A549 (cell line): ENCODE measurements around the gene VSTM5. TPM values are rescaled to one million over a fixed set of nuclear protein-coding genes. Genes with fewer than 3 reads are reported as not detected.

Source experiments
- ATAC-seq, 2 experiments: fragments of 200-7000 bp in 1 of 2; fragments of >200 bp in 1 of 2; cut with Nextera tagmentation in 1 of 2; cut with Tn5 transposase in 1 of 2; 3 replicates each; pipeline versions ENCODE4 v1.8.0 to v1.9.1; 2018 to 2020; ENCODE audit warnings: mild to moderate bottlenecking in 1 of 2, moderate library complexity in 1 of 2
- CTCF ChIA-PET: fragments of 300-600 bp; sonication (Branson Sonifier 250); formaldehyde crosslinking; extraction: SDS; loops from one replicate; lab custom pipeline; 2021; ENCODE audit warnings: antibody characterized with exemption, inconsistent platforms; lab: Yijun Ruan, JAX
- POLR2A ChIA-PET: fragments of 350-600 bp; formaldehyde crosslinking; extraction: SDS; loops from one replicate; lab custom pipeline; 2021; ENCODE audit warnings: antibody characterized with exemption, inconsistent platforms; lab: Yijun Ruan, JAX
- DNase-seq, 2 experiments: peaks; one replicate each; pipeline versions ENCODE4 v3.0.0 to v3.0.0-alpha.2; 2011 to 2016; ENCODE audit warnings: low read depth in 1 of 2, low spot score in 1 of 2
- FAIRE-seq: peaks from 2 replicates; lab custom pipeline; 2011; peaks lifted over from hg19 to GRCh38; lab: Jason Lieb, UNC
- H3K27ac ChIP-seq, 2 experiments: fragments of >200 bp; sonication (Bioruptor Twin); formaldehyde crosslinking; 3 replicates each; pipeline ENCODE4 v1.5.1; 2016 to 2017
- H3K4me1 ChIP-seq: fragments of >200 bp; sonication (Bioruptor Twin); formaldehyde crosslinking; 3 replicates; pipeline ENCODE4 v1.6.1; 2016
- H3K4me2 ChIP-seq: fragments of >200 bp; sonication (Bioruptor Twin); formaldehyde crosslinking; 3 replicates; pipeline ENCODE4 v1.6.1; 2016
- H3K4me3 ChIP-seq: fragments of >200 bp; sonication (Bioruptor Twin); formaldehyde crosslinking; 3 replicates; pipeline ENCODE4 v1.5.1; 2016
- H3K9me3 ChIP-seq: fragments of >200 bp; sonication (Bioruptor Twin); formaldehyde crosslinking; 3 replicates; pipeline ENCODE4 v1.6.1; 2016
- CBX8 ChIP-seq: fragments of 200-600 bp; sonication (generic); IDR thresholded peaks from 2 replicates; pipeline ENCODE4 v1.6.1; 2016
- CHD2 ChIP-seq: fragments of 150-350 bp; IDR thresholded peaks from 2 replicates; pipeline ENCODE4 v1.6.1; 2014; ENCODE audit warnings: low read length; ENCODE audit not compliant: partially characterized antibody
- EHF ChIP-seq: fragments of 250-450 bp; sonication (Bioruptor Pico); IDR thresholded peaks from 2 replicates; pipeline ENCODE4 v1.5.0; 2020; ENCODE audit warnings: mild to moderate bottlenecking
- EHMT2 ChIP-seq: fragments of 200-600 bp; sonication (generic); IDR thresholded peaks from 2 replicates; pipeline ENCODE4 v1.6.1; 2016; ENCODE audit warnings: antibody characterized with exemption, low read depth, mild to moderate bottlenecking, moderate library complexity
- FOSB ChIP-seq: fragments of 250-450 bp; sonication (Bioruptor Pico); IDR thresholded peaks from 2 replicates; pipeline ENCODE4 v1.5.0; 2020; ENCODE audit warnings: mild to moderate bottlenecking, moderate library complexity
- FOSL2 ChIP-seq, 2 experiments: fragments of 450-650 bp in 1 of 2; fragments of >200 bp in 1 of 2; sonication (Bioruptor Twin) in 1 of 2; formaldehyde crosslinking; IDR thresholded peaks; 2 replicates each; pipeline versions ENCODE4 v1.5.0 to v1.6.1; 2016 to 2020; ENCODE audit warnings: mild to moderate bottlenecking in 1 of 2, moderate library complexity in 1 of 2
- FOXS1 ChIP-seq: fragments of 250-450 bp; sonication (Bioruptor Pico); IDR thresholded peaks from 2 replicates; pipeline ENCODE4 v1.5.0; 2020; ENCODE audit warnings: mild to moderate bottlenecking, moderate library complexity
- HDAC2 ChIP-seq: fragments of 200-600 bp; sonication (generic); IDR thresholded peaks from 2 replicates; pipeline ENCODE4 v1.6.1; 2016
- HEYL ChIP-seq: fragments of 250-450 bp; sonication (Bioruptor Pico); IDR thresholded peaks from 2 replicates; pipeline ENCODE4 v1.8.0; 2021; ENCODE audit warnings: mild to moderate bottlenecking, moderate library complexity
- JUN ChIP-seq, 2 experiments: fragments of >200 bp; sonication (Bioruptor Twin); formaldehyde crosslinking; IDR thresholded peaks; 2 replicates in 1 of 2; 3 replicates in 1 of 2; pipeline ENCODE4 v1.6.1; 2016 to 2017
- JUNB ChIP-seq: fragments of >200 bp; sonication (Bioruptor Twin); formaldehyde crosslinking; IDR thresholded peaks from 2 replicates; pipeline ENCODE4 v1.6.1; 2016
- KDM1A ChIP-seq: fragments of 200-600 bp; sonication (generic); IDR thresholded peaks from 2 replicates; pipeline ENCODE4 v1.6.1; 2016; ENCODE audit warnings: low read depth, mild to moderate bottlenecking
- MAFK ChIP-seq: fragments of 450-650 bp; IDR thresholded peaks from 2 replicates; pipeline ENCODE4 v1.6.1; 2014; ENCODE audit not compliant: partially characterized antibody
- MAZ ChIP-seq: fragments of 150-350 bp; IDR thresholded peaks from 2 replicates; pipeline ENCODE4 v1.6.1; 2014; ENCODE audit warnings: antibody characterized with exemption, low read depth, low read length, borderline replicate concordance
- NFE2L2 ChIP-seq: fragments of 150-350 bp; conservative IDR thresholded peaks from 2 replicates; pipeline ENCODE4 v1.6.1; 2014; ENCODE audit warnings: low read length
- NPAS2 ChIP-seq: fragments of 250-450 bp; sonication (Bioruptor Pico); IDR thresholded peaks from 2 replicates; pipeline ENCODE4 v1.8.0; 2022; ENCODE audit warnings: mild to moderate bottlenecking, moderate library complexity, borderline replicate concordance
- POLR2AphosphoS2 ChIP-seq: conservative IDR thresholded peaks from 2 replicates; pipeline ENCODE4 v1.6.1; 2012; ENCODE audit warnings: low read length, improper control_type of control experiment, inconsistent platforms
- SREBF2 ChIP-seq: fragments of 450-650 bp; IDR thresholded peaks from 2 replicates; pipeline ENCODE4 v1.6.1; 2014; ENCODE audit warnings: mild to moderate bottlenecking, moderate library complexity
- ZFP36 ChIP-seq: fragments of 450-650 bp; IDR thresholded peaks from 2 replicates; pipeline ENCODE4 v1.6.1; 2014; ENCODE audit warnings: borderline replicate concordance; ENCODE audit not compliant: partially characterized antibody
- WGBS: methylation state at CpG from one replicate; pipeline ENCODE4 v1.1.6; 2017; ENCODE audit errors: missing lambda C conversion rate; 5-methylcytosine and 5-hydroxymethylcytosine counted together
- polyA plus RNA-seq, 4 experiments: library from polyadenylated mRNA; depleted of rRNA in 3 of 4; stranded (reverse); fragments of >200 nt; fragmentation: RNase III in 1 of 4; extraction: RNeasy Plus Mini Kit Qiagen cat#74134 plus additional on column Dnase treatment in 1 of 4; gene quantifications; 2 replicates in 3 of 4; 3 replicates in 1 of 4; pipeline ENCODE4 v1.2.3, GENCODE V29; 2011 to 2017
- TF ChIP-seq, protein P1 (sequence below): fragments of 250-450 bp; sonication (Bioruptor Pico); IDR thresholded peaks from 2 replicates; pipeline ENCODE4 v1.5.0; 2021; ENCODE audit warnings: mild to moderate bottlenecking, moderate library complexity, borderline replicate concordance
- TF ChIP-seq, protein P2 (sequence below): fragments of 250-450 bp; sonication (Bioruptor Pico); IDR thresholded peaks from 2 replicates; pipeline ENCODE4 v1.5.0; 2020; ENCODE audit warnings: low read depth, mild to moderate bottlenecking, moderate library complexity

Gene VSTM5
- polyA plus RNA-seq, 2 of the 4 experiments (the other 2 are of a cell fraction), result 0.04 TPM; not detected in 1

- no peaks in the 10 kb centered on the region for H3K4me1 ChIP-seq
- FAIRE-seq (no peak), DNase-seq (no peak)
- no peak overlapping the region for H3K27ac ChIP-seq
- no peak overlapping the region for H3K4me2 ChIP-seq
- ChIA-PET POLR2A (no interaction called here), CTCF (no interaction called here)
- TF ChIP-seq POLR2AphosphoS2 (no peak), NFE2L2 (no peak), MAFK (no peak), CBX8 (no peak), MAZ (no peak), KDM1A (no peak), FOSB (no peak), EHMT2 (no peak), EHF (no peak), CHD2 (no peak), JUN (IDR thresholded peaks at IDR 0.05) (no peak), ZFP36 (no peak), SREBF2 (no peak), HDAC2 (no peak), NPAS2 (CRISPR knock-in tag) (no peak), HEYL (no peak), FOSL2 (IDR thresholded peaks at IDR 0.05) (no peak), FOSL2 (CRISPR knock-in tag; IDR thresholded peaks at IDR 0.05) (no peak)
- TF ChIP-seq, protein P1, sequence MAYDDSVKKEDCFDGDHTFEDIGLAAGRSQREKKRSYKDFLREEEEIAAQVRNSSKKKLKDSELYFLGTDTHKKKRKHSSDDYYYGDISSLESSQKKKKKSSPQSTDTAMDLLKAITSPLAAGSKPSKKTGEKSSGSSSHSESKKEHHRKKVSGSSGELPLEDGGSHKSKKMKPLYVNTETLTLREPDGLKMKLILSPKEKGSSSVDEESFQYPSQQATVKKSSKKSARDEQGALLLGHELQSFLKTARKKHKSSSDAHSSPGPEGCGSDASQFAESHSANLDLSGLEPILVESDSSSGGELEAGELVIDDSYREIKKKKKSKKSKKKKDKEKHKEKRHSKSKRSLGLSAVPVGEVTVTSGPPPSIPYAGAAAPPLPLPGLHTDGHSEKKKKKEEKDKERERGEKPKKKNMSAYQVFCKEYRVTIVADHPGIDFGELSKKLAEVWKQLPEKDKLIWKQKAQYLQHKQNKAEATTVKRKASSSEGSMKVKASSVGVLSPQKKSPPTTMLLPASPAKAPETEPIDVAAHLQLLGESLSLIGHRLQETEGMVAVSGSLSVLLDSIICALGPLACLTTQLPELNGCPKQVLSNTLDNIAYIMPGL (CRISPR knock-in tag), result no peak
- TF ChIP-seq, protein P2, sequence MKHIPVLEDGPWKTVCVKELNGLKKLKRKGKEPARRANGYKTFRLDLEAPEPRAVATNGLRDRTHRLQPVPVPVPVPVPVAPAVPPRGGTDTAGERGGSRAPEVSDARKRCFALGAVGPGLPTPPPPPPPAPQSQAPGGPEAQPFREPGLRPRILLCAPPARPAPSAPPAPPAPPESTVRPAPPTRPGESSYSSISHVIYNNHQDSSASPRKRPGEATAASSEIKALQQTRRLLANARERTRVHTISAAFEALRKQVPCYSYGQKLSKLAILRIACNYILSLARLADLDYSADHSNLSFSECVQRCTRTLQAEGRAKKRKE (CRISPR knock-in tag), result no peak
- TF ChIP-seq, all 56 proteins: peak for 0
- ATAC-seq, result no peak
- Histone ChIP-seq H3K9me3 (no peaks in the 10 kb centered on the region), H3K4me3 (no peak overlapping the region)
- 67% methylated on average over 4 of the region's 4 CpGs for WGBS
These were observed 8.4 kb downstream of the VSTM5 start for GRCh38 chr11:93842034-93842433.

DNA sequence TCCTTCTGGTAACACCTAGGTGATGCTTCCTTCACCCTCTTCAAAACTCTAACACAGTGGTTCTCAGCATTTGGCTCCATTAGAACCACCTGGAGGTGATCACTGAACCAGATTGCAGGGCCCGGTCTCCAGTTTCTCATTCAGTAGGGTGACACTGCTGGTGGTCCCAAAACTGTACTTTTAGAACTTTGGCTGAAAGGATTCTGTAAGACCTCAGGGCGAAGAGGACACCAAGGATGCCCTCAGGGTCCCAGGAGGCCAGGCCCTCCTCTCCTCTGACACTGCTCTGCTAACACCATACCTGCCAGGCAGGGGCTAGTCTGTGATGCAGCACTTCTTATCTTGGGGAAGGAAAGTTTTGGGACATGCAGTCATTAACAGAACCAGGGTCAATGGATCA lies 9.0 kb downstream of the VSTM5 start:
- ATAC-seq, result no peak

DNA sequence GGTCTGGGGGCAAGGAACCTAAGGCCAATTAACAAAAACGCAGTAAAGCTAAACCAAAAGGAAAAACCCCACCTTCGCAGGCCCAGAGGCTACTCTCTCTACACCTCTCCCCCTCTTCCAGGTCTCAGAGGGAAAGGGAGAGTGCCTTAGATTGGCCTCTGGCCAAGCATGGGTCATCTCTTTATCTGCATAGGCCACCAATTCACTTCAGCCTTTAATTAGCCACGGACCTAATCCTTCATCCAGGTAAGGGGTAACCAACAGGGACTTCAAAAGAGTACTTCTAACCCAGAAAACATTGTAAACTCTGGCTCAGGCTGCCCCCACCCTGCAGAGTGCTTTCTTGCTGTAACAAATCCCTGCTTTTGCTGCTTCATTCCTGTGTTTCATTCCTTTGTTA lies 9.4 kb downstream of the VSTM5 start:
- no peak overlapping the region for H3K4me3 ChIP-seq
- no peaks in the 10 kb centered on the region for H3K9me3 ChIP-seq
- ChIA-PET CTCF (no interaction called here), POLR2A (no interaction called here)
- no peak overlapping the region for H3K27ac ChIP-seq
- H3K4me1 ChIP-seq, result no peaks in the 10 kb centered on the region
- ATAC-seq, result no peak
- no peak overlapping the region for H3K4me2 ChIP-seq
- TF ChIP-seq, protein P2 (CRISPR knock-in tag), result no peak
- TF ChIP-seq CBX8 (no peak), HDAC2 (no peak)
- 47% methylated on average over 3 of the region's 3 CpGs for WGBS
- DNase-seq, result no peak
- no peak for FAIRE-seq

More for the DNA sequence above, 9.0 kb downstream of the VSTM5 start:
- ChIA-PET CTCF (no interaction called here), POLR2A (no interaction called here)
- Histone ChIP-seq H3K4me1 (no peaks in the 10 kb centered on the region), H3K4me3 (no peak overlapping the region), H3K27ac (no peak overlapping the region), H3K4me2 (no peak overlapping the region), H3K9me3 (no peaks in the 10 kb centered on the region)
- FAIRE-seq (no peak), DNase-seq (no peak)
- WGBS, result 83% methylated on average over 1 of the region's 2 CpGs
- TF ChIP-seq JUN (IDR thresholded peaks at IDR 0.05), result no peak
- TF ChIP-seq FOXS1 (CRISPR knock-in tag), result no peak
- TF ChIP-seq JUNB, result no peak
